Mucosa of gallbladder (tissue), 1 donor: ENCODE data around the gene ALDOC. TPM values are rescaled to one million over a fixed set of nuclear protein-coding genes. Genes with fewer than 3 reads are reported as not detected.
"Not testable (repeated sequence)": the region's sequence is repeated elsewhere in the genome, so short reads cannot be mapped to it uniquely, and the experiment has no call there.

Source experiments
- DNase-seq: peaks from one replicate; pipeline ENCODE4 v3.0.0-alpha.2; 2020; ENCODE audit warnings: low spot score
- total RNA-seq: library from RNA; stranded (reverse); gene quantifications from one replicate; pipeline ENCODE4 v1.2.1, GENCODE V29; 2021
- donor health status: DM: no; HTN: no; CAD: no.

The ALDOC gene
- total RNA-seq, 1 donor from 2014 or later: 39.8 TPM

GRCh38 chr17:28582513-28582912 is 5.8 kb upstream of the ALDOC start:
- no peak for DNase-seq

GRCh38 chr17:28580959-28581358 is 4.3 kb upstream of the ALDOC start:
- no peak for DNase-seq

GRCh38 chr17:28579526-28579925 is 2.8 kb upstream of the ALDOC start:
- DNase-seq: no peak

- no peak for DNase-seq
These were observed 1.8 kb upstream of the ALDOC start for GRCh38 chr17:28578246-28579195.

- DNase-seq: no peak
These were observed 750 bp upstream of the ALDOC start for GRCh38 chr17:28577466-28577824.

- not testable (repeated sequence) for DNase-seq
These were observed 679 bp downstream of the ALDOC start for GRCh38 chr17:28576016-28576415.

- no peak for DNase-seq
These were observed 1.4 kb downstream of the ALDOC start for GRCh38 chr17:28575126-28575795.

GRCh38 chr17:28574526-28574925 is 2.2 kb downstream of the ALDOC start:
- no peak for DNase-seq

GRCh38 chr17:28573966-28574480 is 2.7 kb downstream of the ALDOC start:
- no peak for DNase-seq

- DNase-seq: no peak
These were observed 3.2 kb downstream of the ALDOC start for GRCh38 chr17:28573521-28573920.

- DNase-seq: no peak
These were observed 3.7 kb downstream of the ALDOC start for GRCh38 chr17:28573040-28573380.

- no peak for DNase-seq
These were observed 4.2 kb downstream of the ALDOC start for GRCh38 chr17:28572259-28573039.

GRCh38 chr17:28571361-28572122 is 5.2 kb downstream of the ALDOC start, which contains the start of gene PIGS:
TSS of gene PIGS (minus strand) at chr17:28571524. CDS start at chr17:28571496, 28 bp downstream.
- DNase-seq: peak; percentile 95

GRCh38 chr17:28570716-28571360 is 5.9 kb downstream of the ALDOC start:
- DNase-seq: no peak

- DNase-seq: no peak
These were observed 7.2 kb downstream of the ALDOC start for GRCh38 chr17:28569446-28569845.

- no peak for DNase-seq
These were observed 9.1 kb downstream of the ALDOC start for GRCh38 chr17:28567604-28568003.

GRCh38 chr17:28563475-28563874 is 13.2 kb downstream of the ALDOC start:
- DNase-seq: no peak

- no peak for DNase-seq
These were observed 21.7 kb downstream of the ALDOC start for GRCh38 chr17:28555022-28555421.

GRCh38 chr17:28554565-28554964 is 22.1 kb downstream of the ALDOC start:
- DNase-seq: no peak

- DNase-seq: no peak
These were observed 23.6 kb downstream of the ALDOC start for GRCh38 chr17:28553000-28553505.
